K562 (cell line): ENCODE measurements around the gene C1QC. TPM values are rescaled to one million over a fixed set of nuclear protein-coding genes. Genes with fewer than 3 reads are reported as not detected.

Experiments used
- ATAC-seq: fragments of 200-7000 bp; cut with Tn5 transposase; 3 replicates; pipeline ENCODE4 v1.9.1; 2020; ENCODE audit warnings: moderate library complexity
- BruUV-seq: library from RNA; stranded (reverse); fragments of 400-500 nt; replicated peaks from 2 replicates; lab custom pipeline; 2021; lab: Mats Ljungman, UMichigan
- CTCF ChIA-PET: fragments of 300-600 bp; formaldehyde crosslinking; extraction: SDS; loops from one replicate; lab custom pipeline; 2021; ENCODE audit warnings: low intra/inter-chr PET ratio; lab: Yijun Ruan, JAX
- POLR2A ChIA-PET: fragments of 300-600, 350-650 bp; sonication (Branson Sonifier 250); formaldehyde crosslinking; extraction: SDS; loops from one replicate; lab custom pipeline; 2021; ENCODE audit warnings: antibody characterized with exemption, inconsistent platforms; lab: Yijun Ruan, JAX
- DNase-seq, 4 experiments: peaks; one replicate each; pipeline versions ENCODE4 v3.0.0 to v3.0.0-alpha.2; 2011 to 2018; ENCODE audit warnings: low spot score in 3 of 4, mixed read lengths in 3 of 4; ENCODE audit errors: extremely low read depth in 1 of 4
- FAIRE-seq: peaks from 2 replicates; lab custom pipeline; 2011; peaks lifted over from hg19 to GRCh38; lab: Jason Lieb, UNC
- H2AFZ ChIP-seq: 2 replicates; pipeline ENCODE4 v1.6.0; 2011; ENCODE audit warnings: low read depth, low read length, control low read depth, inconsistent platforms
- H3K27ac ChIP-seq: fragments of 200-600 bp; 3 replicates; pipeline ENCODE4 v1.8.0; 2011; ENCODE audit warnings: low read depth, mild to moderate bottlenecking, control low read depth, inconsistent platforms, low read length, moderate library complexity, mixed read lengths; ENCODE audit errors: extremely low read depth
- H3K27me3 ChIP-seq, 2 experiments: fragments of 300-600 bp in 1 of 2; 2 replicates in 1 of 2; 3 replicates in 1 of 2; pipeline versions ENCODE4 v1.6.0 to v1.8.0; 2011; ENCODE audit warnings: inconsistent platforms in 2 of 2, low read length in 2 of 2, mild to moderate bottlenecking in 1 of 2, mixed read lengths in 1 of 2, moderate library complexity in 1 of 2; ENCODE audit not compliant: control insufficient read depth in 2 of 2, insufficient read depth in 2 of 2
- H3K36me3 ChIP-seq: fragments of 300-600 bp; 3 replicates; pipeline ENCODE4 v1.8.0; 2011; ENCODE audit warnings: mild to moderate bottlenecking, low read length, inconsistent platforms; ENCODE audit not compliant: control insufficient read depth, insufficient read depth
- H3K4me1 ChIP-seq, 2 experiments: fragments of 200-600 bp in 1 of 2; replicated peaks in 1 of 2; 2 replicates in 1 of 2; 3 replicates in 1 of 2; pipeline versions ENCODE4 v1.5.1 to v1.8.0; 2011; ENCODE audit warnings: inconsistent platforms in 2 of 2, low read length in 2 of 2, mild to moderate bottlenecking in 1 of 2, mixed read lengths in 1 of 2, moderate library complexity in 1 of 2; ENCODE audit not compliant: control insufficient read depth in 2 of 2, insufficient read depth in 2 of 2
- H3K4me2 ChIP-seq: 2 replicates; pipeline ENCODE4 v1.6.1; 2011; ENCODE audit warnings: low read length, control low read depth, inconsistent platforms, mixed read lengths; ENCODE audit not compliant: insufficient read depth
- H3K4me3 ChIP-seq: fragments of 200-600 bp; sonication (generic), shearing (Covaris generic); 2 replicates; pipeline ENCODE4 v1.5.1; 2016; ENCODE audit warnings: control low read depth, inconsistent platforms
- H3K79me2 ChIP-seq: fragments of 200-600 bp; 3 replicates; pipeline ENCODE4 v1.8.0; 2011; ENCODE audit warnings: low read length, inconsistent platforms; ENCODE audit not compliant: control insufficient read depth, insufficient read depth
- H3K9ac ChIP-seq, 2 experiments: 2 replicates each; pipeline versions ENCODE4 v1.6.0 to v1.6.1; 2011; ENCODE audit warnings: low read depth in 2 of 2, low read length in 2 of 2, control low read depth in 1 of 2, inconsistent platforms in 1 of 2, mild to moderate bottlenecking in 1 of 2, mixed read lengths in 1 of 2; ENCODE audit not compliant: insufficient read depth in 1 of 2
- H3K9me1 ChIP-seq: one replicate; pipeline ENCODE4 v1.6.0; 2011; ENCODE audit warnings: inconsistent platforms, mild to moderate bottlenecking, low read length, moderate library complexity; ENCODE audit not compliant: control insufficient read depth, insufficient read depth
- H3K9me3 ChIP-seq: replicated peaks from 2 replicates; pipeline ENCODE4 v1.5.1; 2011; ENCODE audit warnings: low read depth, low read length, inconsistent platforms; ENCODE audit not compliant: control insufficient read depth, insufficient read depth
- H4K20me1 ChIP-seq: replicated peaks from 2 replicates; pipeline ENCODE4 v1.6.1; 2011; ENCODE audit warnings: low read length, inconsistent platforms, mixed read lengths; ENCODE audit not compliant: control insufficient read depth, insufficient read depth
- BMI1 ChIP-seq: fragments of 150-350 bp; IDR thresholded peaks from 2 replicates; pipeline ENCODE4 v1.6.1; 2014; ENCODE audit warnings: low read length
- EHMT2 ChIP-seq: fragments of 450-650 bp; IDR thresholded peaks from 2 replicates; pipeline ENCODE4 v1.6.1; 2018; ENCODE audit warnings: antibody characterized with exemption
- HDAC1 ChIP-seq, 2 experiments: fragments of 450-650 bp; IDR thresholded peaks; 2 replicates each; pipeline ENCODE4 v1.6.1; 2016 to 2017; ENCODE audit warnings: inconsistent platforms in 1 of 2, mild to moderate bottlenecking in 1 of 2, moderate library complexity in 1 of 2
- MECOM ChIP-seq: fragments of 250-450 bp; sonication (Bioruptor Pico); IDR thresholded peaks from 2 replicates; pipeline ENCODE4 v1.8.0; 2022; ENCODE audit warnings: inconsistent platforms
- MTA1 ChIP-seq: fragments of 450-650 bp; IDR thresholded peaks from 2 replicates; pipeline ENCODE4 v1.6.1; 2017; ENCODE audit warnings: borderline replicate concordance
- MYNN ChIP-seq, 2 experiments: sonication (generic); formaldehyde crosslinking in 1 of 2; IDR thresholded peaks; 2 replicates each; pipeline versions ENCODE4 v1.5.0 to v1.6.1; 2016 to 2020; ENCODE audit warnings: antibody characterized with exemption in 1 of 2, missing genetic modification reagents in 1 of 2
- SMC3 ChIP-seq: conservative IDR thresholded peaks from 2 replicates; pipeline ENCODE4 v1.6.1; 2011; ENCODE audit warnings: low read depth, low read length, improper control_type of control experiment; ENCODE audit not compliant: insufficient read depth
- TAF9B ChIP-seq: fragments of 450-650 bp; IDR thresholded peaks from 2 replicates; pipeline ENCODE4 v1.6.1; 2018; ENCODE audit warnings: mild to moderate bottlenecking; ENCODE audit not compliant: partially characterized antibody
- ZFP36 ChIP-seq: fragments of 150-350 bp; IDR thresholded peaks from 2 replicates; pipeline ENCODE4 v1.6.1; 2018; ENCODE audit warnings: low read length, low read depth; ENCODE audit not compliant: partially characterized antibody
- ZZZ3 ChIP-seq: fragments of 450-650 bp; IDR thresholded peaks from 2 replicates; pipeline ENCODE4 v1.6.1; 2016; ENCODE audit warnings: antibody characterized with exemption, mild to moderate bottlenecking, moderate library complexity
- WGBS: fragments of 100-300 bp; shearing (Covaris generic); methylation state at CpG from one replicate; pipeline ENCODE4 v1.1.6; 2016; ENCODE audit warnings: low coverage, mixed read lengths; ENCODE audit not compliant: insufficient coverage; ENCODE audit errors: missing lambda C conversion rate; 5-methylcytosine and 5-hydroxymethylcytosine counted together
- in situ Hi-C: fragments of 300-500 bp; cut with MboI; formaldehyde crosslinking; loops from 4 replicates; pipeline ENCODE4 v1.15.0; 2018; ENCODE audit warnings: inconsistent platforms, mixed read lengths
- intact Hi-C: fragments of 100-400 bp; cut with micrococcal nuclease; formaldehyde crosslinking; loops from 2 replicates; pipeline ENCODE4 v1.14.2; 2022
- polyA plus RNA-seq, 8 experiments: library from polyadenylated mRNA; depleted of rRNA in 4 of 8; stranded (reverse) in 5 of 8; unstranded in 3 of 8; fragments of >200 nt; fragmentation: Nextera tagmentation in 2 of 8; fragmentation: Illumina TruSeq in 1 of 8; extraction: Ambion mirVana in 2 of 8; extraction: Trizol in 1 of 8; gene quantifications; 2 replicates each; pipeline versions ENCODE4 v1.2.1 to v1.2.3, GENCODE V29; 2011 to 2014; ENCODE audit warnings: inconsistent platforms in 1 of 8, missing spikeins in 1 of 8
- total RNA-seq, 7 experiments: library from RNA; depleted of rRNA in 6 of 7; stranded (reverse); fragments of >200 nt in 6 of 7; fragmentation: Illumina TruSeq in 2 of 7; extraction: Trizol in 2 of 7; gene quantifications; 2 replicates each; pipeline versions ENCODE4 v1.2.1 to v1.2.3, GENCODE V29; 2011 to 2021; ENCODE audit warnings: low replicate concordance in 1 of 7
- TF ChIP-seq, protein P1 (sequence below), 3 experiments: IDR thresholded peaks in 2 of 3; conservative IDR thresholded peaks in 1 of 3; 2 replicates each; pipeline ENCODE4 v1.5.1; 2011 to 2012; ENCODE audit warnings: low read length in 3 of 3, mild to moderate bottlenecking in 3 of 3, control low read depth in 2 of 3, improper control_type of control experiment in 1 of 3, inconsistent platforms in 1 of 3, low read depth in 1 of 3, mixed read lengths in 1 of 3, moderate library complexity in 1 of 3; ENCODE audit not compliant: insufficient read depth in 2 of 3
- TF ChIP-seq, protein P2 (sequence below): sonication (generic); formaldehyde crosslinking; IDR thresholded peaks from 2 replicates; pipeline ENCODE4 v1.8.0; 2022; ENCODE audit warnings: missing genetic modification reagents, mild to moderate bottlenecking, moderate library complexity, borderline replicate concordance
- TF ChIP-seq, protein P3 (sequence below): fragments of 200-800 bp; sonication (Bioruptor generic); IDR thresholded peaks from 2 replicates; pipeline ENCODE4 v1.6.1; 2017; ENCODE audit warnings: missing genetic modification characterization, missing compliant biosample characterization

Gene C1QC
- total and polyA plus RNA-seq, 9 of the 15 experiments (the other 6 are each of a cell fraction or from before 2014, with no cell fraction given), result 0.69 TPM; not detected in 8

DNA sequence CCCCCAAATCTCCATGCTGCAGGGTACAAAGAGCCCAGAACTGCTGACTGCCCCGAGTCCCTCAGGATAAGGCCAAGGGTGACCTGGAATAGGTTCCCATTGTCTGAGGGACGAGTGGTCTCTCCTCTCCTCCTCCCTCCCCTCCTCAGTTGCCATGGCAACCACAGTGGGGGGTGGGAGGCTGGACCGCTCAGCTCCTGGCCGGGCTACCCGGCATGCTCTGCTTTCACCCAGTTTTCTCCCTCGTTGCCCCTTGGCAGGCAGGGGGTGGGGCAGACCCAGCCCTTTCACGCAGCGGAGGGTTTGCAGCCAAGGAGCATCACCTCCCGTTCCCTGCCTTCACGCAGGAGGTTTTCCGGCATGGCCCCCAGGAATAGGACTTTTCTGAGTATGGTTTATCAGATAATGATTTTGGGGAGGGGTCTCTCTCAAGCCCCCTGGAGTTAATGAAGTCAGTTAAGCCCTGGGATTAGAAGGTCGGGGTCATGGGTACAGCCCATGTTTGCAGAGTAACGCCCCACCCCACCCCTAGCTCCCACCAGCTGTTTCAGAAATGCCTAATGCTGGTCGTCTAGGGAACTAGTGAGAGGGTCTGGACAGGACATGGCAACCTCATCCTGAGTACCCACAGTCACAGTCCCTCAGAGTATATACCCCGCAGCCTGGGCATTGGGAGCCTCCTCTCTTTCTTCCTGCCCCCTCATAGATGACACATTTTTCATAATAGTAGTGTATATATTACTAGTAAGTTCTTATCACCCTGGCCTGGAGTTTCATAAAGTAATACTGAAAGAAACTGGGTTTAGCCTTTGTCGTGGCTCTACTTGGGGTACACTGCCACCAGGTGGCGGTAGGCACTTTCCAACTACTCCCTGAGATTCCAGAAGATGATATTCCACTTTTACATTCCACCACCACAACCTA, 30.3 kb downstream of the C1QC start:
- in situ Hi-C loops, result no loop called here
- H3K36me3 ChIP-seq, result no peaks in the 10 kb centered on the region
- DNase-seq (peak; percentile 57 to 70 (median 66)), ATAC-seq (peak; percentile 81), FAIRE-seq (peak; percentile 65)
- peaks cover 8 to 47% of the 10 kb centered on the region in 2 experiments; a peak in 4 of 5 replicates for H3K27me3 ChIP-seq
- no peak overlapping the region for H3K4me2 ChIP-seq
- ChIA-PET CTCF (interaction anchor here (0.8 to 1.9 kb wide), 5 partner anchors 183 to 256 kb away, joined by 3 to 22 read pairs (median 4); no protein-coding TSS in a partner anchor), POLR2A (interaction anchor here (1.5 kb wide), 1 partner anchor 17 kb away, joined by 3 read pairs; no protein-coding TSS in a partner anchor)
- H3K9ac ChIP-seq, result no peak overlapping the region
- no peaks in the 10 kb centered on the region; the same call in none of the 2 replicates for H4K20me1 ChIP-seq
- WGBS, result 6% methylated on average over 16 of the region's 17 CpGs
- no peak overlapping the region for H3K4me3 ChIP-seq
- no peaks in the 10 kb centered on the region; the same call in 1 of the 2 replicates for H3K9me3 ChIP-seq
- H3K4me1 ChIP-seq, result peaks cover 0 to 9% of the 10 kb centered on the region in 2 experiments; a peak in 1 of 5 replicates
- no peak overlapping the region for H2AFZ ChIP-seq
- H3K9me1 ChIP-seq, result no peaks in the 10 kb centered on the region
- H3K27ac ChIP-seq, result no peak overlapping the region
- H3K79me2 ChIP-seq, result no peaks in the 10 kb centered on the region
- intact Hi-C loops, result loop anchor here (1.0 kb wide), 2 partner anchors 189 to 257 kb away; no protein-coding TSS in a partner anchor
- no TSS peak for BruUV-seq
- TF ChIP-seq, protein P1, sequence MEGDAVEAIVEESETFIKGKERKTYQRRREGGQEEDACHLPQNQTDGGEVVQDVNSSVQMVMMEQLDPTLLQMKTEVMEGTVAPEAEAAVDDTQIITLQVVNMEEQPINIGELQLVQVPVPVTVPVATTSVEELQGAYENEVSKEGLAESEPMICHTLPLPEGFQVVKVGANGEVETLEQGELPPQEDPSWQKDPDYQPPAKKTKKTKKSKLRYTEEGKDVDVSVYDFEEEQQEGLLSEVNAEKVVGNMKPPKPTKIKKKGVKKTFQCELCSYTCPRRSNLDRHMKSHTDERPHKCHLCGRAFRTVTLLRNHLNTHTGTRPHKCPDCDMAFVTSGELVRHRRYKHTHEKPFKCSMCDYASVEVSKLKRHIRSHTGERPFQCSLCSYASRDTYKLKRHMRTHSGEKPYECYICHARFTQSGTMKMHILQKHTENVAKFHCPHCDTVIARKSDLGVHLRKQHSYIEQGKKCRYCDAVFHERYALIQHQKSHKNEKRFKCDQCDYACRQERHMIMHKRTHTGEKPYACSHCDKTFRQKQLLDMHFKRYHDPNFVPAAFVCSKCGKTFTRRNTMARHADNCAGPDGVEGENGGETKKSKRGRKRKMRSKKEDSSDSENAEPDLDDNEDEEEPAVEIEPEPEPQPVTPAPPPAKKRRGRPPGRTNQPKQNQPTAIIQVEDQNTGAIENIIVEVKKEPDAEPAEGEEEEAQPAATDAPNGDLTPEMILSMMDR (IDR thresholded peaks at IDR 0.05 in 2 of 3, conservative IDR thresholded peaks at IDR 0.05 in 1 of 3; ENCODE audit: insufficient read depth in 2 of 3, low read depth in 1 of 3, low read length in 3 of 3), result peak; percentile 68 to 81 (median 72)
- TF ChIP-seq ZZZ3 (no peak), MTA1 (no peak), MYNN (IDR thresholded peaks at IDR 0.05) (no peak), MYNN (CRISPR knock-in tag; IDR thresholded peaks at IDR 0.05) (no peak), EHMT2 (no peak), ZFP36 (peak; percentile 10), HDAC1 (IDR thresholded peaks at IDR 0.05) (no peak), SMC3 (peak; percentile 74), MECOM (CRISPR knock-in tag) (no peak), BMI1 (no peak), TAF9B (no peak)
- TF ChIP-seq, protein P2, sequence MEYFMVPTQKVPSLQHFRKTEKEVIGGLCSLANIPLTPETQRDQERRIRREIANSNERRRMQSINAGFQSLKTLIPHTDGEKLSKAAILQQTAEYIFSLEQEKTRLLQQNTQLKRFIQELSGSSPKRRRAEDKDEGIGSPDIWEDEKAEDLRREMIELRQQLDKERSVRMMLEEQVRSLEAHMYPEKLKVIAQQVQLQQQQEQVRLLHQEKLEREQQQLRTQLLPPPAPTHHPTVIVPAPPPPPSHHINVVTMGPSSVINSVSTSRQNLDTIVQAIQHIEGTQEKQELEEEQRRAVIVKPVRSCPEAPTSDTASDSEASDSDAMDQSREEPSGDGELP (CRISPR knock-in tag), result no peak
- TF ChIP-seq, protein P3, sequence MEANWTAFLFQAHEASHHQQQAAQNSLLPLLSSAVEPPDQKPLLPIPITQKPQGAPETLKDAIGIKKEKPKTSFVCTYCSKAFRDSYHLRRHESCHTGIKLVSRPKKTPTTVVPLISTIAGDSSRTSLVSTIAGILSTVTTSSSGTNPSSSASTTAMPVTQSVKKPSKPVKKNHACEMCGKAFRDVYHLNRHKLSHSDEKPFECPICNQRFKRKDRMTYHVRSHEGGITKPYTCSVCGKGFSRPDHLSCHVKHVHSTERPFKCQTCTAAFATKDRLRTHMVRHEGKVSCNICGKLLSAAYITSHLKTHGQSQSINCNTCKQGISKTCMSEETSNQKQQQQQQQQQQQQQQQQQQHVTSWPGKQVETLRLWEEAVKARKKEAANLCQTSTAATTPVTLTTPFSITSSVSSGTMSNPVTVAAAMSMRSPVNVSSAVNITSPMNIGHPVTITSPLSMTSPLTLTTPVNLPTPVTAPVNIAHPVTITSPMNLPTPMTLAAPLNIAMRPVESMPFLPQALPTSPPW (CRISPR knock-in tag), result 0 out of 2 replicates have a peak, but pooled peaks have one; percentile 16
